SK-N-SH (cell line): ENCODE results near the gene PDE4D. TPM values are rescaled to one million over a fixed set of nuclear protein-coding genes. Genes with fewer than 3 reads are reported as not detected.

Source experiments
- CTCF ChIA-PET: fragments of 300-600, 350-600 bp; formaldehyde crosslinking; extraction: SDS; loops from one replicate; lab custom pipeline; 2021; lab: Yijun Ruan, JAX
- POLR2A ChIA-PET: fragments of 350-600 bp; sonication (Branson Sonifier 250); formaldehyde crosslinking; extraction: SDS; loops from one replicate; lab custom pipeline; 2020; ENCODE audit warnings: antibody characterized with exemption, inconsistent platforms; lab: Yijun Ruan, JAX
- DNase-seq: peaks from one replicate; pipeline ENCODE4 v3.0.0; 2012
- H2AFZ ChIP-seq: fragments of 200-600 bp; sonication (generic); 2 replicates; pipeline ENCODE4 v1.8.1; 2016; ENCODE audit warnings: antibody characterized with exemption, mild to moderate bottlenecking, low read depth
- H3F3A ChIP-seq: fragments of 200-600 bp; sonication (generic); replicated peaks from 2 replicates; pipeline ENCODE3; 2016; ENCODE audit warnings: antibody characterized with exemption, mild to moderate bottlenecking; ENCODE audit not compliant: insufficient read depth
- H3K27ac ChIP-seq, 2 experiments: fragments of 200-500 bp in 1 of 2; fragments of 200-600 bp in 1 of 2; sonication (Bioruptor generic) in 1 of 2; sonication (generic), shearing (Covaris generic) in 1 of 2; 2 replicates each; pipeline versions ENCODE4 v1.5.1 to v1.6.1; 2014 to 2016; ENCODE audit warnings: low read depth in 2 of 2, inconsistent platforms in 1 of 2, low read length in 1 of 2, mild to moderate bottlenecking in 1 of 2, mixed read lengths in 1 of 2
- H3K27me3 ChIP-seq: fragments of 200-600 bp; sonication (generic), shearing (Covaris generic); 2 replicates; pipeline ENCODE4 v1.6.1; 2016; ENCODE audit warnings: mixed run types; ENCODE audit not compliant: insufficient read depth
- H3K36me3 ChIP-seq, 2 experiments: fragments of 200-500 bp in 1 of 2; fragments of 200-600 bp in 1 of 2; sonication (Bioruptor generic) in 1 of 2; sonication (generic) in 1 of 2; replicated peaks in 1 of 2; 2 replicates each; pipeline versions ENCODE3 to v1.5.1; 2014 to 2016; ENCODE audit warnings: low read length in 1 of 2, mild to moderate bottlenecking in 1 of 2; ENCODE audit not compliant: insufficient read depth in 2 of 2, control insufficient read depth in 1 of 2
- H3K4me1 ChIP-seq, 2 experiments: fragments of 200-500 bp in 1 of 2; fragments of 200-600 bp in 1 of 2; sonication (Bioruptor generic) in 1 of 2; sonication (generic), shearing (Covaris generic) in 1 of 2; 2 replicates each; pipeline versions ENCODE4 v1.5.1 to v1.6.1; 2014 to 2016; ENCODE audit warnings: low read depth in 1 of 2, low read length in 1 of 2, mixed run types in 1 of 2; ENCODE audit not compliant: insufficient read depth in 2 of 2, control insufficient read depth in 1 of 2
- H3K4me2 ChIP-seq: fragments of 200-600 bp; sonication (generic), shearing (Covaris generic); 2 replicates; pipeline ENCODE4 v1.6.1; 2017; ENCODE audit warnings: mixed run types
- H3K4me3 ChIP-seq, 2 experiments: fragments of 200-500 bp in 1 of 2; fragments of 200-600 bp in 1 of 2; sonication (Bioruptor generic) in 1 of 2; sonication (generic), shearing (Covaris generic) in 1 of 2; 2 replicates each; pipeline versions ENCODE4 v1.5.1 to v1.8.1; 2014 to 2016; ENCODE audit warnings: low read depth in 2 of 2, inconsistent platforms in 1 of 2, low read length in 1 of 2, mild to moderate bottlenecking in 1 of 2, mixed read lengths in 1 of 2, moderate library complexity in 1 of 2
- H3K79me2 ChIP-seq: fragments of 200-600 bp; sonication (generic); 2 replicates; pipeline ENCODE4 v1.8.1; 2017; ENCODE audit warnings: mild to moderate bottlenecking; ENCODE audit not compliant: insufficient read depth
- H3K9ac ChIP-seq: fragments of 200-600 bp; sonication (generic); 2 replicates; pipeline ENCODE4 v1.6.1; 2017; ENCODE audit warnings: mixed run types
- H3K9me2 ChIP-seq: fragments of 200-600 bp; sonication (generic); 2 replicates; pipeline ENCODE4 v1.6.1; 2017; ENCODE audit warnings: mixed run types
- H3K9me3 ChIP-seq: fragments of 200-600 bp; sonication (generic); 2 replicates; pipeline ENCODE4 v1.6.1; 2017; ENCODE audit warnings: mixed run types, mild to moderate bottlenecking, moderate library complexity
- H4K20me1 ChIP-seq: fragments of 200-600 bp; sonication (generic); 2 replicates; pipeline ENCODE4 v1.6.1; 2017; ENCODE audit warnings: mild to moderate bottlenecking, mixed run types; ENCODE audit not compliant: insufficient read depth
- CHD2 ChIP-seq: fragments of 150-350 bp; IDR thresholded peaks from 2 replicates; pipeline ENCODE4 v1.6.1; 2018; ENCODE audit warnings: low read length; ENCODE audit not compliant: partially characterized antibody
- EZH2phosphoT487 ChIP-seq: fragments of 200-600 bp; sonication (generic); IDR thresholded peaks from 2 replicates; pipeline ENCODE4 v1.6.1; 2017; ENCODE audit warnings: low read depth, mixed run types, mild to moderate bottlenecking, antibody characterized with exemption, moderate library complexity, borderline replicate concordance
- FOSL2 ChIP-seq: IDR thresholded peaks from 2 replicates; pipeline ENCODE4 v1.4.0; 2012; ENCODE audit warnings: low read depth, mild to moderate bottlenecking, moderate library complexity, borderline replicate concordance
- FOXJ3 ChIP-seq: sonication (generic); formaldehyde crosslinking; IDR thresholded peaks from 2 replicates; pipeline ENCODE4 v1.5.1; 2020; ENCODE audit warnings: mild to moderate bottlenecking, missing genetic modification reagents
- JUND ChIP-seq: IDR thresholded peaks from 2 replicates; pipeline ENCODE4 v1.4.0; 2012
- MAX ChIP-seq: IDR thresholded peaks from 2 replicates; pipeline ENCODE4 v1.4.0; 2012; ENCODE audit warnings: low read depth
- MXI1 ChIP-seq: IDR thresholded peaks from 2 replicates; pipeline ENCODE4 v1.6.1; 2012; ENCODE audit warnings: mild to moderate bottlenecking, low read depth, low read length, improper control_type of control experiment
- PBX3 ChIP-seq: IDR thresholded peaks from 2 replicates; pipeline ENCODE4; 2012
- RAD21 ChIP-seq: IDR thresholded peaks from 2 replicates; pipeline ENCODE4 v1.6.1; 2012; ENCODE audit warnings: mild to moderate bottlenecking, low read length
- RFX5 ChIP-seq: IDR thresholded peaks from 2 replicates; pipeline ENCODE4 v1.6.1; 2012; ENCODE audit warnings: mild to moderate bottlenecking, improper control_type of control experiment, low read length
- RXRA ChIP-seq: IDR thresholded peaks from 2 replicates; pipeline ENCODE4 v1.4.0; 2012; ENCODE audit warnings: low read depth, mild to moderate bottlenecking, borderline replicate concordance
- SIN3A ChIP-seq: IDR thresholded peaks from 2 replicates; pipeline ENCODE4 v1.6.1; 2012; ENCODE audit warnings: low read depth, mild to moderate bottlenecking, low read length, moderate library complexity, borderline replicate concordance
- TEAD4 ChIP-seq: IDR thresholded peaks from 2 replicates; pipeline ENCODE4 v1.4.0; 2012; ENCODE audit warnings: mild to moderate bottlenecking, borderline replicate concordance; ENCODE audit not compliant: insufficient read depth
- YY1 ChIP-seq: IDR thresholded peaks from 2 replicates; pipeline ENCODE4 v1.4.0; 2012; ENCODE audit warnings: low read depth, mild to moderate bottlenecking
- ZBTB33 ChIP-seq: IDR thresholded peaks from 2 replicates; pipeline ENCODE4 v1.4.0; 2012; ENCODE audit warnings: low read depth, borderline replicate concordance
- WGBS: methylation state at CpG from one replicate; pipeline ENCODE4 v1.1.6; 2017; ENCODE audit warnings: low lambda C conversion rate; 5-methylcytosine and 5-hydroxymethylcytosine counted together
- polyA plus RNA-seq, 3 experiments: library from polyadenylated mRNA; depleted of rRNA; stranded (reverse); fragments of >200 nt; gene quantifications; 2 replicates each; pipeline ENCODE4 v1.2.3, GENCODE V29; 2012
- TF ChIP-seq, protein P1 (sequence below): IDR thresholded peaks from 2 replicates; pipeline ENCODE4 v1.4.0; 2012; ENCODE audit warnings: low read depth, borderline replicate concordance
- TF ChIP-seq, protein P2 (sequence below): IDR thresholded peaks from 2 replicates; pipeline ENCODE4 v1.6.1; 2012; ENCODE audit warnings: mild to moderate bottlenecking, low read depth, low read length, moderate library complexity
- TF ChIP-seq, protein P3 (sequence below): fragments of 150-350 bp; IDR thresholded peaks from 2 replicates; pipeline ENCODE4 v1.6.1; 2016; ENCODE audit warnings: mild to moderate bottlenecking, low read depth, low read length

Gene PDE4D
- polyA plus RNA-seq, 1 of the 3 experiments (the other 2 are of a cell fraction) = 2.4 TPM

DNA sequence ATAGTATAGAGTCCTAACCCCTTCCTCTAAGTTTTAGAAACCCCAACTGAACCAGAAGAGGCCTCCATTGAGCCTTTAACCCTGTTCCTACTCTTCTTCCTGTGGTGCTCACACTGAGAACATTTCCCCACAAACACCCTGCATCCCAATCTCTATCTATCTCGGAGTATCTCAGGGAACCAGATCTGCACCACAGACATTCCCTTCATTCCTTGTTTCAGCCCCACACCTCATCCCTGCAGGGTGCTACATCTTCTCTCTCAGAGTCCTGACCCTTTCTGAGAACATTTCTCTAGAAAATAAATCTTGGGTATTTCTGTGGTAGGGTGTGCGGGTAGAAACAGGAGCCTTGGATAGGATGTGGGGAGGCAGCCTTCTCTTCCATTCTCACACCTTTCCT lies 507.8 kb downstream of the PDE4D start:
- no peak overlapping the region for H3K9ac ChIP-seq
- WGBS = 93% methylated on average over 2 of the region's 2 CpGs
- no peaks in the 10 kb centered on the region for H3K27me3 ChIP-seq
- H2AFZ ChIP-seq = no peak overlapping the region
- DNase-seq = no peak
- H3K4me2 ChIP-seq = no peak overlapping the region
- H3K9me2 ChIP-seq = no peaks in the 10 kb centered on the region
- TF ChIP-seq, protein P1, sequence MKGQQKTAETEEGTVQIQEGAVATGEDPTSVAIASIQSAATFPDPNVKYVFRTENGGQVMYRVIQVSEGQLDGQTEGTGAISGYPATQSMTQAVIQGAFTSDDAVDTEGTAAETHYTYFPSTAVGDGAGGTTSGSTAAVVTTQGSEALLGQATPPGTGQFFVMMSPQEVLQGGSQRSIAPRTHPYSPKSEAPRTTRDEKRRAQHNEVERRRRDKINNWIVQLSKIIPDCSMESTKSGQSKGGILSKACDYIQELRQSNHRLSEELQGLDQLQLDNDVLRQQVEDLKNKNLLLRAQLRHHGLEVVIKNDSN = no peak
- TF ChIP-seq TEAD4 (no peak), RFX5 (no peak), CHD2 (no peak)
- POLR2A ChIA-PET = no interaction called here
- H3K79me2 ChIP-seq = no peaks in the 10 kb centered on the region
- no peaks in the 10 kb centered on the region for H4K20me1 ChIP-seq
- no peaks in the 10 kb centered on the region for H3K36me3 ChIP-seq
- CTCF ChIA-PET = interaction anchor here (1.0 kb wide), 2 partner anchors 11 to 414 kb away, joined by 3 to 4 read pairs; no protein-coding TSS in a partner anchor
- no peak overlapping the region for H3K27ac ChIP-seq
- no peak overlapping the region for H3K4me3 ChIP-seq
- H3K4me1 ChIP-seq = no peaks in the 10 kb centered on the region; a peak in 1 of 4 replicates
- no peaks in the 10 kb centered on the region for H3F3A ChIP-seq
- H3K9me3 ChIP-seq = no peaks in the 10 kb centered on the region

GRCh38 chr5:59380350-59380951 lies 513.1 kb downstream of the PDE4D start:
- Histone ChIP-seq H3K27ac (no peak overlapping the region), H3K9me2 (no peaks in the 10 kb centered on the region), H3K9me3 (no peaks in the 10 kb centered on the region), H3K27me3 (no peaks in the 10 kb centered on the region), H3K36me3 (no peaks in the 10 kb centered on the region), H3K4me1 (no peaks in the 10 kb centered on the region; a peak in 1 of 4 replicates), H2AFZ (no peak overlapping the region), H3K79me2 (no peaks in the 10 kb centered on the region), H3F3A (no peaks in the 10 kb centered on the region), H3K9ac (no peak overlapping the region), H3K4me3 (no peak overlapping the region), H3K4me2 (no peak overlapping the region), H4K20me1 (no peaks in the 10 kb centered on the region)
- peak; percentile 28 for DNase-seq
- POLR2A ChIA-PET = interaction anchor here (2.1 kb wide), 1 partner anchor 192 kb away, joined by 7 read pairs; no protein-coding TSS in a partner anchor
- 23% methylated on average over 1 of the region's 1 CpG for WGBS
- CTCF ChIA-PET = interaction anchor here (0.6 to 4.9 kb wide), 55 partner anchors 8 to 884 kb away, joined by 3 to 137 read pairs (median 4); no protein-coding TSS in a partner anchor
- TF ChIP-seq PBX3 (peak; percentile 53; the same call in 1 of the 2 replicates), ZBTB33 (no peak), RXRA (no peak), TEAD4 (no peak), MAX (no peak), EZH2phosphoT487 (no peak), YY1 (no peak), RAD21 (peak; percentile 79), FOXJ3 (CRISPR knock-in tag) (no peak), MXI1 (no peak), SIN3A (no peak), RFX5 (no peak), JUND (no peak), FOSL2 (no peak)
- TF ChIP-seq, protein P2, sequence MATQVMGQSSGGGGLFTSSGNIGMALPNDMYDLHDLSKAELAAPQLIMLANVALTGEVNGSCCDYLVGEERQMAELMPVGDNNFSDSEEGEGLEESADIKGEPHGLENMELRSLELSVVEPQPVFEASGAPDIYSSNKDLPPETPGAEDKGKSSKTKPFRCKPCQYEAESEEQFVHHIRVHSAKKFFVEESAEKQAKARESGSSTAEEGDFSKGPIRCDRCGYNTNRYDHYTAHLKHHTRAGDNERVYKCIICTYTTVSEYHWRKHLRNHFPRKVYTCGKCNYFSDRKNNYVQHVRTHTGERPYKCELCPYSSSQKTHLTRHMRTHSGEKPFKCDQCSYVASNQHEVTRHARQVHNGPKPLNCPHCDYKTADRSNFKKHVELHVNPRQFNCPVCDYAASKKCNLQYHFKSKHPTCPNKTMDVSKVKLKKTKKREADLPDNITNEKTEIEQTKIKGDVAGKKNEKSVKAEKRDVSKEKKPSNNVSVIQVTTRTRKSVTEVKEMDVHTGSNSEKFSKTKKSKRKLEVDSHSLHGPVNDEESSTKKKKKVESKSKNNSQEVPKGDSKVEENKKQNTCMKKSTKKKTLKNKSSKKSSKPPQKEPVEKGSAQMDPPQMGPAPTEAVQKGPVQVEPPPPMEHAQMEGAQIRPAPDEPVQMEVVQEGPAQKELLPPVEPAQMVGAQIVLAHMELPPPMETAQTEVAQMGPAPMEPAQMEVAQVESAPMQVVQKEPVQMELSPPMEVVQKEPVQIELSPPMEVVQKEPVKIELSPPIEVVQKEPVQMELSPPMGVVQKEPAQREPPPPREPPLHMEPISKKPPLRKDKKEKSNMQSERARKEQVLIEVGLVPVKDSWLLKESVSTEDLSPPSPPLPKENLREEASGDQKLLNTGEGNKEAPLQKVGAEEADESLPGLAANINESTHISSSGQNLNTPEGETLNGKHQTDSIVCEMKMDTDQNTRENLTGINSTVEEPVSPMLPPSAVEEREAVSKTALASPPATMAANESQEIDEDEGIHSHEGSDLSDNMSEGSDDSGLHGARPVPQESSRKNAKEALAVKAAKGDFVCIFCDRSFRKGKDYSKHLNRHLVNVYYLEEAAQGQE = no peak
- TF ChIP-seq, protein P3, sequence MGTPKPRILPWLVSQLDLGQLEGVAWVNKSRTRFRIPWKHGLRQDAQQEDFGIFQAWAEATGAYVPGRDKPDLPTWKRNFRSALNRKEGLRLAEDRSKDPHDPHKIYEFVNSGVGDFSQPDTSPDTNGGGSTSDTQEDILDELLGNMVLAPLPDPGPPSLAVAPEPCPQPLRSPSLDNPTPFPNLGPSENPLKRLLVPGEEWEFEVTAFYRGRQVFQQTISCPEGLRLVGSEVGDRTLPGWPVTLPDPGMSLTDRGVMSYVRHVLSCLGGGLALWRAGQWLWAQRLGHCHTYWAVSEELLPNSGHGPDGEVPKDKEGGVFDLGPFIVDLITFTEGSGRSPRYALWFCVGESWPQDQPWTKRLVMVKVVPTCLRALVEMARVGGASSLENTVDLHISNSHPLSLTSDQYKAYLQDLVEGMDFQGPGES = no peak
